Fibroblast of pulmonary artery (primary cell): ENCODE data around the gene P2RY2.
"Not testable (repeated sequence)": the region's sequence is repeated elsewhere in the genome, so short reads cannot be mapped to it uniquely, and the experiment has no call there.

Experiments
- DNase-seq: peaks from one replicate; pipeline ENCODE4 v3.0.0-alpha.2; 2010; ENCODE audit warnings: low read depth
- H3K4me3 ChIP-seq: replicated peaks from 2 replicates; pipeline ENCODE4 v1.5.1; 2011; ENCODE audit warnings: low read depth, mild to moderate bottlenecking, control low read depth, low read length, moderate library complexity
- TF ChIP-seq, protein P1 (sequence below): IDR thresholded peaks from 2 replicates; pipeline ENCODE4 v1.5.1; 2011; ENCODE audit warnings: mild to moderate bottlenecking, control low read depth, low read length, inconsistent platforms; ENCODE audit errors: missing control alignments

The P2RY2 gene

DNA sequence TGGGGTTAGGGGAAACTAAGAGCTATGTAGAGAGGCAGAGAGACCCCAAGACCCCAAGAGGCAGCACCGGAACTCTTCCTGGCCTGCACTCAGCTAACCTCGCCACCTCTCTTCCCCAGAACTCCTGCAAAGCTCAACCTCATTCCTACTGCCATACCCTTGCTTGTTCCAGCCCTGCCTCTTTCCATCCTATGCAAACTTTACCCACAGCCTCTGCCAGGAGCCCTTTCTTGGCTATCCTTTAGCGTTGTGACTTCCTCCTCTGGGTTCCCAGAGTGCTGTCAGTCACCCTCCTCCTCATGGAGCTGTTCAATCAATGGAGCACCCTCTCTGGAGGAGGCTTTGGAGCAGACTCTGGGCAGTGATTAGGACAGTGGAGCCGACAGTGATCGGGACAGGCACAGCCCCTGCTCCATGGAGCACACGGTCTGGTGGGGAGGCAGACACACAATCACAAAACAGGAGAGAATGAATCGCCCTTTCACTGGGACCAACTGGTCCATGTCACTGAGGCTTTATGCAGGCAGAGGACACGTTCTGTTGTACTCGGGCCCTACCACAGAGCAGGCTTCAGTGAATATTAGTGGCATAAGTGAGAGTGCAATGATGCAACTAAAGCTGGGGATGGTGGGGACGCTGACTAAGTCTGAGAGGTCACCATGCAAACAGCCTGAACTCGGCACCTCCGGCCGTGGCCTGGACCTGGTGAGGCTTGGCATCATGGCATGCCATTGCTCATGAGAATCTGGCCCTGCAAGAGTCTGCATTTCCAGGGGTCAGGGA is 24.6 kb upstream of the P2RY2 start:
- TF ChIP-seq, protein P1, sequence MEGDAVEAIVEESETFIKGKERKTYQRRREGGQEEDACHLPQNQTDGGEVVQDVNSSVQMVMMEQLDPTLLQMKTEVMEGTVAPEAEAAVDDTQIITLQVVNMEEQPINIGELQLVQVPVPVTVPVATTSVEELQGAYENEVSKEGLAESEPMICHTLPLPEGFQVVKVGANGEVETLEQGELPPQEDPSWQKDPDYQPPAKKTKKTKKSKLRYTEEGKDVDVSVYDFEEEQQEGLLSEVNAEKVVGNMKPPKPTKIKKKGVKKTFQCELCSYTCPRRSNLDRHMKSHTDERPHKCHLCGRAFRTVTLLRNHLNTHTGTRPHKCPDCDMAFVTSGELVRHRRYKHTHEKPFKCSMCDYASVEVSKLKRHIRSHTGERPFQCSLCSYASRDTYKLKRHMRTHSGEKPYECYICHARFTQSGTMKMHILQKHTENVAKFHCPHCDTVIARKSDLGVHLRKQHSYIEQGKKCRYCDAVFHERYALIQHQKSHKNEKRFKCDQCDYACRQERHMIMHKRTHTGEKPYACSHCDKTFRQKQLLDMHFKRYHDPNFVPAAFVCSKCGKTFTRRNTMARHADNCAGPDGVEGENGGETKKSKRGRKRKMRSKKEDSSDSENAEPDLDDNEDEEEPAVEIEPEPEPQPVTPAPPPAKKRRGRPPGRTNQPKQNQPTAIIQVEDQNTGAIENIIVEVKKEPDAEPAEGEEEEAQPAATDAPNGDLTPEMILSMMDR = no peak
- DNase-seq = no peak
- no peak overlapping the region for H3K4me3 ChIP-seq

DNA sequence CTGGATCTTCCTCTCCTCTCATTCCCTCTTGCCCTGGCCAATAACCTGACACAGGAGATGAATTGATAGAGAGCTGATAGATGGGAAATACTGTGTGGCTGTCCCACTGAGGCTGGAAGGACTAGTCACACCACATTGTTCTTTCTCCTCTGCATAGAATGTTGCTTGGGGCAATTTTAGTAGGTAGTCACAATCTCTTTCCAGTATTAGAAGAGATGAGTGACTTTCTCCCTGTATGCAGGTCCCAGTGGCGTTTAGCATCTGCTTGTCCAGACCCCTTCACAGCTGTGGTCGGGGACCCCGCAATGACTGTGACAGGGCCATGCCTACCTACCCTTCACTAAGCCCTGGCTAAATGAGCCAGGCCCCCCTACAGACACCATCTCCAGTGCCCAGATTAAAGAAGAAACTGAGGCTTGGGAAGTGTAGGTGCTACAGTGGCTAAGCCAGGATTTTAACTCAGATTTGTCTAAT is 24.0 kb upstream of the P2RY2 start:
- no peak for DNase-seq
- H3K4me3 ChIP-seq = no peak overlapping the region
- TF ChIP-seq, protein P1 = no peak

DNA sequence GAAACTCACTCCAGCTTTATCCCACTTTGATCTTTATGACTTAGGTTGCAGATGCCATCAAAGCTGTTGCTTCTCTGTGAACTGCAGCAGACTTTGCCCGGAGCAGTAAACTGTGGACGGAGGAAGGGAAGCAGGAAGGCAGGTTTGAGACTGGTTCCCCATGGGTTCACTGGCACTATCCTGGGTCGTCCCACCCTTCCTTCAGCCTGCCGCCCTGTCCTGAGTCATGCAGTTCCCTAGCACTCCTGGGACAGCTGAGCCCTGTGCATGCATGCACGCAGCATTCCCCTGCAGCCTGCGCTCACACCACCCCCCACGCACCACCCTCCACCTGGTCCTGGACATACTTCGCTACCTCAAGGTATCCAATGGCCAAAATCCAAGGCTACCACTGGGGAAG is 23.5 kb upstream of the P2RY2 start:
- H3K4me3 ChIP-seq = no peak overlapping the region
- TF ChIP-seq, protein P1 = no peak
- DNase-seq = no peak

DNA sequence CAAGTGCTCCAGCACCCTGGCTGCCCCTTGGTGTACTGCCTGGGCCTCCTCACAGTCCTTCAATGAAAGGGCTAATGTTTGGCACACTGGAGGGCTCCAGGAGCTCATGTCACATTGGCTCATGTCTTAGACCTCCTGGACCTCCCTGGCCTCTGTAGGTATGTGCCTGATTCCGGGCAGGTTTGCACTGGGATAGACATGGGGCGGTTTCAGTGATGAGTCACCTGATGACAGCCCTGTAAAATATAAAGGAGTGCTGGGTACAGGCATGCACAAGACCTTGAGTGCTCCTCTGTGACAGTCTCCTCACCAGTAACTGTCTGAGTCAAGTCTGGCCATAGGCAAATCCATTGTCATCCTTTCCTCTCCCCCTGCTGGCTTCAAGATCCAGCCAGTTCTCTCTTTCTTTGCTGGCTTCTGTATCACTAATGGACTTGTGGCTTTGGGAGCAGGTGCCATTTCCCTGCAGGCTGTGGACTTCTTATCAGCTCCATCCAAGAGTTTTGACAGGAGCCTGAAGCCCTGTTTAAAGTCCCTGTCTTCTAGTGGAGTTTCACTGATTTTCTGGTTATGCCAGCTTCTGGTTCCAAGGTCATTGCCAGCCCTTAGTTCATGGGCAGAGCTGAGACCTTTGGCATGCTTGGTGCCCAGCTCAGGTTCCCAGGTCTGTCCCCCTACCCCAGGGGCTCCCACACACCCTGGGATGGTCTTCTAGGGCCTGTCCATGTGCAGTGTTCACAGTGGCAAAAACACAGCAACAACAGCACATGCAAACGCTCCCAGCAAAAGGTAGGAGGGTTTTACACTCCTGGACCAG is 22.7 kb upstream of the P2RY2 start:
- DNase-seq = no peak
- H3K4me3 ChIP-seq = no peak overlapping the region
- TF ChIP-seq, protein P1 = no peak

DNA sequence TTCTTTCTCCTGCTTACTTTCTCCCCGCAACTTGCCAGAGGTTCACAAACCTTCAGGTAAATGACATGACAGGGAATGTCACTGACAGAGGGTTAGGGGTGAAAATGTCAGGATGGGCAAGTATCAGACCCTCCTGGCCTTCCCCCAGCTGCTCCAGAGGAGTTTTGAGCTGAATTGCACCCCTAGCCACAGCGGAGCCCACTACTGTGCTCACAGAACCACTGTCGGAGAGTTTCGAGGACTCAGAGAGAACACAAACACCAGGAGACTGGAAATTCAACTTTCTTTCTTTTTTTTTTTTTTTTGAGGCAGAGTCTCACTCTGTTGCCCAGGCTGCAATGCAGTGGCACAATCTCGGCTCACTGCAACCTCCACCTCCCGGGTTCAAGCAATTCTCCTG is 21.5 kb upstream of the P2RY2 start:
- TF ChIP-seq, protein P1 = no peak
- no peak for DNase-seq
- no peak overlapping the region for H3K4me3 ChIP-seq

DNA sequence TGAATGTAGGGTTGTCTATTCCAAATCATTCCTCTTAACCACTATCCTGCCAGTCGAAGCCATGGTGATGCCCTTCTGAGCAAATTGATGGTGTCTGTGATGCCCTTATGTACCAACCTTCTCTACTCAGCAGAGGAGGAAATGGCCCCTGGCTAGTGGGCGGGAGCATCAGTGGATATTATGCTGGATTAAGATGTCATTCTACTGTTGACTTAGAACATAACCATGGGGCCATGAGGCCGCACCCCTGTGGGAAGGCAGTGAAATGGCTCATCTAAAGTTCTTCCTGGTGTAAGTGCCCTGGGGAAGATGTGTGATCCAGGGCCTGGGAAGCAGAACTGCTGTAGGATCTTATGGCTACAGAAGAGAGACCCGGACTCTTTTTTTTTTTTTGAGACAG is 20.7 kb upstream of the P2RY2 start:
- DNase-seq = no peak
- H3K4me3 ChIP-seq = no peak overlapping the region
- TF ChIP-seq, protein P1 = no peak

DNA sequence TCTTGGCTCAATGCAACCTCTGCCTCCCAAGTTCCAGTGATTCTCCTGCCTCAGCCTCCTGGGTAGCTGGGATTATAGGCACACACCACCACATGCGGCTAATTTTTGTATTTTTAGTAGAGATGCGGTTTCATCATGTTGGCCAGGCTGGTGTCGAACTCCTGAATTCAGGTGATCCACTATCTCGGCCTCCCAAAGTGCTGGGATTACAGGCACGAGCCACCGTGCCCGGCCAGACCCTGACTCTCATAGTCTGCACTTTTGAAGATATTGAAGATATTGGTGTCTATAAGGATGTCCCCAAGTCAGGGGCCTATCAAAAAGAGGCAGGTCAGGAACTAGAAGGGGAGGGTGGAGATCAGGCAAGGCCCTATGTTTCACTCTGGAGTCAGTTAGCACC is 20.3 kb upstream of the P2RY2 start:
- not testable (repeated sequence) for H3K4me3 ChIP-seq, DNase-seq
